Activated naive CD4-positive, alpha-beta T cell treated with anti-CD3 and anti-CD28 coated beads, Interleukin-2, amount 50 U/mL, for 16 hours (primary cell): ENCODE results near the gene TMSB10.
"Not testable (repeated sequence)": the region's sequence is repeated elsewhere in the genome, so short reads cannot be mapped to it uniquely, and the experiment has no call there.

Source experiments
- DNase-seq: peaks from one replicate; pipeline ENCODE4 v3.0.0-alpha.2; 2020

TMSB10 gene

GRCh38 chr2:84940831-84941412 lies 35.5 kb downstream of the TMSB10 start:
- DNase-seq: no peak

- DNase-seq: no peak
These were observed 36.7 kb downstream of the TMSB10 start for GRCh38 chr2:84942166-84942565.

DNA sequence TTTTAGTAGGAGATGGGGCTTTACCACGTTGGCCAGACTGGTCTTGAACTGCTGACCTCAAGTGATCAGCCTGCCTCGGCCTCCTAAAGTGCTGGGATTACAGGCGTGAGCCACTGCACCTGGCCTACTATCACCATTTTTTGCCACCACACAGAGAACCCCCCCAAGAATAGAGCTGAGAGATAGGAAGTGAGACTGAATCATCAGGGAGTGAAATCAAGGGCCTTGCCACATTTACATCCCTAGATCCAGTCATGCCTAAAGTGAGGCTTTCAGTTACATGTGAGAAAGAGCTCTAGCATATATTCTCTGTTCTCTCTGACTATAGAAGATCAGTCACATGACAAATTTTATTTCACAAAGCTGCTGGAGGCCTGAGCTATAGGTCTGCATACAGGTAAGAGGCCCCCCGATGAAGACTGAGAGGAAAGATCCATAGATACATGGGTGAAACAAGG lies 37.5 kb downstream of the TMSB10 start:
- DNase-seq: no peak

- DNase-seq: no peak
These were observed 38.9 kb downstream of the TMSB10 start for GRCh38 chr2:84944295-84944909.

DNA sequence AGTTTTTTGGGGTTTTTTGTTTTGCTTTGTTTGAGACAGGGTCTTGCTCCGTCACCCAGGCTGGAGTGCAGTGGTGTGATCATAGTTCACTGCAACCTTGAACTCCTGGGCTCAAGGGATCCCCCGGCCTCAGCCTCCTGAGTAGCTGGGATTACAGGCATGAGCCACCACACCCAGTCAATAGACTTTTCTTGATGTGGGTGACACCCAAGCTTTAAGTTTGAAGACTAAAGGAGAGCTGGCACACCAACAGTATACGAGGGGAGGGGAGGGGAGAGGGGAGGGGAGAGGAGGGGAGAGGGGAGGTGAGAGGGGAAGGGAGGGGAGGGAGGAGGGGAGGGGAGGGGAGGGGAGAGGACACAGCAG lies 40.4 kb downstream of the TMSB10 start:
- not testable (repeated sequence) for DNase-seq

GRCh38 chr2:84946204-84947009 lies 41.0 kb downstream of the TMSB10 start:
- peak; percentile 79 for DNase-seq

GRCh38 chr2:84947010-84947593 lies 41.6 kb downstream of the TMSB10 start:
- DNase-seq: no peak

GRCh38 chr2:84953535-84953934 lies 48.1 kb downstream of the TMSB10 start:
- DNase-seq: no peak

DNA sequence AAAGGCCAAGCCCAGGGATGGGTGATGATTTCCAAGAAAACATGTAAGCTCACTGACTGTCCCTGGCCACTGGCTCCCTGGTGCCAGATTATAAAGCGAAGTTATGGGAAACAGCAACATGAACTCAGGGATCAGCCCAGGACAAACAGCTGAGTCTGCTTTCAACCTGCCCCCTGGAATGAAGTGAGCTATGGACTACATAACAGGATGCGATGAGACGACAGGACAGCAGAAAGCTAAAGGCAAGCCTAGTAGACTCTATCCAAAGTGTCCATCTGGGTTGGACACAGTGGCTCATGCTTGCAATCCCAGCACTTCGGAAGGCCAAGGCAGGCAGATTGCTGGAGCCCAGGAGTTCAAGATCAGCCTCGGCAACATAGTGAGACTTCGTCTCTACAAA lies 48.9 kb downstream of the TMSB10 start:
- no peak for DNase-seq
